Mononuclear cell (primary cell): ENCODE measurements around the gene FUCA1. TPM values are rescaled to one million over a fixed set of nuclear protein-coding genes. Genes with fewer than 3 reads are reported as not detected.
"Not testable (repeated sequence)": the region's sequence is repeated elsewhere in the genome, so short reads cannot be mapped to it uniquely, and the experiment has no call there.

Experiments
- H3K27me3 ChIP-seq: 2 replicates; pipeline ENCODE4 v1.6.0; 2011; ENCODE audit warnings: low read length, control low read depth; ENCODE audit not compliant: insufficient read depth
- H3K4me1 ChIP-seq: 2 replicates; pipeline ENCODE4 v1.5.1; 2011; ENCODE audit warnings: mild to moderate bottlenecking, low read length, control low read depth; ENCODE audit not compliant: insufficient read depth
- H3K4me3 ChIP-seq: 2 replicates; pipeline ENCODE4 v1.5.1; 2011; ENCODE audit warnings: mild to moderate bottlenecking, low read length, moderate library complexity
- H3K9me3 ChIP-seq: 2 replicates; pipeline ENCODE4 v1.5.1; 2011; ENCODE audit warnings: low read depth, mild to moderate bottlenecking, control low read depth, low read length
- total RNA-seq: library from RNA; depleted of rRNA; stranded (reverse); fragments of >200 nt; gene quantifications from one replicate; pipeline ENCODE4 v1.2.3, GENCODE V29; 2012

FUCA1 gene
- total RNA-seq, 1 donor = 8.8 TPM

DNA sequence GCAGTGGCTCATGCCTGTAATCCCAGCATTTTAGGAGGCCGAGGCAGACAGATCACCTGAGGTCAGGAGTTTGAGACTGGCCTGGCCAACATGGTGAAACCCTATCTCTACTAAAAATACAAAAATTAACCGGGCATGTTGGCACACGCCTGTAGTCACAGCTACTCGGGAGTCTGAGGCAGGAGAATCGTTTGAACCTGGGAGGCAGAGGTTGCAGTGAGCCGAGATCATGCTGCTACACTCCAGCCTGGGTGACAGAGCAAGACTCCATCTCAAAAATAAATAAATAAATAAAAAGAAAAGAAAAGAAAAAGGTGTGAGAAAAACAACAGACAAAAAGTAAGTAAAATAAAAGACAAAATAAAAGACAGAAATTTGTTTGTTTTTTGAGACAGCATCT, 33.9 kb downstream of the FUCA1 start:
- not testable (repeated sequence) for H3K4me1 ChIP-seq, H3K9me3 ChIP-seq, H3K4me3 ChIP-seq

DNA sequence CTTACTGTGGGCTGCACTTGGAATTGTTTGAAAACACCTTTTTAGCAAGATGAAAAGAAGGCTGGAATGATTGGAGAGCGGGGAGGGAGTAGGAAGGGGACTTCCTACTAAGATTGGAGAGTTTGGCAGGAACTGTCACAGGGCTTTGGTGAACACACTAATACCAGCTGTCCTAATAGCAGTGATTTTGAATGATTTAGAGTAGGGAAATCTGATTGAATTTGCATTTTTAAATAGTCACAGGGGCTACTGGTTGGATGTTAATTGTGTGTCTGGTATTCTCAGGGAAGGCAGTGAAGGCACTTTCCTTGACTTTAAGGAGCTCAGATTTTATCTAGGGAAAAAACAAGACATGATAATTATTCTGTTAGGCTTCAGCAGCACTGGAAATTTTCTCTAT, 40.4 kb downstream of the FUCA1 start:
- peaks cover 17% of the 10 kb centered on the region for H3K4me1 ChIP-seq
- no peaks in the 10 kb centered on the region for H3K9me3 ChIP-seq
- no peak overlapping the region for H3K4me3 ChIP-seq
- H3K27me3 ChIP-seq = no peaks in the 10 kb centered on the region

More for the DNA sequence above, 33.9 kb downstream of the FUCA1 start:
- H3K27me3 ChIP-seq = not testable (repeated sequence)

DNA sequence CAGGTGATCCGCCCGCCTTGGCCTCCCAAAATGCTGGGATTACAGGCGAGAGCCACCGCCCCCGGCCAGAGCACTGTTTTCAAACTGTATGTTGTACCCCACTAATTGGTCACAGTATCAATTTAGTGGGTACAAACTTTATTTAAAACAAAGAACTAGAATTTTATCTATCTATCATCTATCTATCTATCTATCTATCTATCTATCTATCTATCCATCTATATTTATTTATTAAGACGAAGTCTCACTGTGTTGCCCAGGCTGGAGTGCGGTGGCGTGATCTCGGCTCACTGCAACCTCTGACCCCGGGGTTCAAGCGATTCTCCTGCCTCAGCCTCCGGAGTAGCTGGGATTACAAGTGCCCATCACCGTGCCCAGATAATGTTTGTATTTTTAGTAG, 41.5 kb downstream of the FUCA1 start:
- H3K9me3 ChIP-seq, H3K27me3 ChIP-seq, H3K4me3 ChIP-seq: not testable (repeated sequence)
- H3K4me1 ChIP-seq = peaks cover 17% of the 10 kb centered on the region

DNA sequence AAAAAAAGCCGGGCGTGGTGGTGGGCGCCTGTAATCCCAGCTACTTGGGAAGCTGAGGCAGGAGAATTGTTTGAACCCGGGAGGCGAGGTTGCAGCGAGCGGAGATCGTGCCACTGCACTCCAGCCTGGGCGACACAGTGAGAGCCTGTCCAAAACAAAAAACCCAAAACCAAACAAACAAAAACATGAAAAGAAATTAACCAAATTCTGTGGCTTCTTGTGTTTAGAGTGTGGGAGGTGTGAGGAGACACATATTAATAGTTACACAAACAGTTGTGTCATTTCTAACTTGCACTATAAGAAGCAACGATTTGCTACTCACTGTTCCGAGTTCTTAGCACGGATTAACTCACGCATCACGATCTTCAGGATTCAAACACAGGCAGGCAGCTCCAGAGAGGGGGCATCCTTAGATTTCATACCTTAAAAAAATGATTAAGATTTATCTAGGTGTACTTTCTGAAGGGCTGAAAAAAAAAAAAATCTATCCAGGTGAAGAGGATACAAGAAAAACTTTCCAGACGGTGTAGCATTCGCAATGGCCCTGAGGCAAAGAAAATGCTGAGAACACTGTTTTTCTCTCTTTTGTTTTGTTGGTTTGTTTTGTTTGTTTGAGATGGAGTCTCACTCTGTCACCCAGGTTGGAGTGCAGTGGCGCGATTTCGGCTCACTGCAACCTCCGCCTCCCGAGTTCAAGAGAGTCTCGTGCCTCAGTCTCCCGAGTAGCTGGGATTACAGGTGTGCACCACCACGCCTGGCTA, 42.1 kb downstream of the FUCA1 start:
- no peaks in the 10 kb centered on the region for H3K27me3 ChIP-seq
- peaks cover 17% of the 10 kb centered on the region for H3K4me1 ChIP-seq
- H3K9me3 ChIP-seq = no peaks in the 10 kb centered on the region
- H3K4me3 ChIP-seq = peak overlapping the region; percentile 100

DNA sequence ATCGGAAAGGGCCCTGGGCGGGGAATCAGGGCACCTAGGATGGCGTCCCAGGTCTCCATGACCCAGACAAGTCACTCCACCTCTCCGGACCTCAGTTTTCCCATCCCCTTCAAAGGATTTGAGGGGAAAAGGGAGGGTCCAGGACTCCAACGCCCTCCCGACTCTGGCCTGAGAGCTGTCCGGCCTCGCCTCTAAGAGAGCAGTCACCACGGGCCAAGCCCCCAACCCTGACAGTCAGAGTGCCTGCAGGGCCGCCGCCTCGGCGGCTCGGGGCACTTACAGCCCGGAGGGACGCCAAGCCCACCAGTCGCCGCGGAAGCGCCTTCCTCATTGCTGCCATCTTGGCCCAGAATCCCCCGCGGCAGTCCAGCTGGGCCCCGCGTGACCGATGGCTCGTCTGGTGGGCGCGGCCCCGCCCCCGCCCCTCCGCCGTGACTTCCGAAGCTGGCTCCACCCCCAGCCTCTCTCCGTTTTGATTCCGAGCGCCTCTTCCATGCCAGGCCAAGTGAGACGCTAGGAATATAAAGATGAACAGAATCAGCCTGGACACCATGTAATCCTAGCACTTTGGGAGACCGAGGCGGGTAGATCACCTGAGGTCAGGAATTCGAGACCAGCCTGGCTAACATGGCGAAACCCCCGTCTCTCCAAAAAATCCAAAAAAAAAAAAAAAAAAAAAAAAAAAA, 42.9 kb downstream of the FUCA1 start, which contains the start of gene HMGCL:
Gene HMGCL, minus strand, starts transcription at position 354 of the 686 bp plus-strand sequence. Its CDS starts 14 bp downstream, at position 340.
- peaks cover 17% of the 10 kb centered on the region for H3K4me1 ChIP-seq
- no peaks in the 10 kb centered on the region for H3K27me3 ChIP-seq
- peak within 1 kb of the TSS; percentile 100 for H3K4me3 ChIP-seq
- H3K9me3 ChIP-seq = no peaks in the 10 kb centered on the region

DNA sequence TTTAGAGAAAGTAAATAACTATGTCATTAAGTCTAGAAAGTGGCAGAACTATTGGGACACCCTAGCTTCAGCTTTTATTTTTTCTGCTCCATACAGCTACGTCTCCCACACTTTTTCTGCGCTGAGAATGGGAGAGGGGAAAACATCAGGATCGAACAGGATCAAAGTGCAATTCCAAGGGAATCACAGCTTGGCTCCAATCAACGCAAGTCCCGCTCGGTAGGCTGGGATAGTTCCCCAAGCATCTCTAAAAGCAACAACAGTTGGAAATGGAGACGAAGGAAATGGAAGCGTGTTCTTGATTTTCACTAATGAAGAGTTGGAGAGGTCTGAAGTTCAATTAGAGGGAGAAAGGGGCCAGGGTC, 43.4 kb downstream of the FUCA1 start:
- Histone ChIP-seq H3K27me3 (no peaks in the 10 kb centered on the region), H3K4me3 (peak overlapping the region; percentile 100), H3K9me3 (no peaks in the 10 kb centered on the region), H3K4me1 (peaks cover 17% of the 10 kb centered on the region)

DNA sequence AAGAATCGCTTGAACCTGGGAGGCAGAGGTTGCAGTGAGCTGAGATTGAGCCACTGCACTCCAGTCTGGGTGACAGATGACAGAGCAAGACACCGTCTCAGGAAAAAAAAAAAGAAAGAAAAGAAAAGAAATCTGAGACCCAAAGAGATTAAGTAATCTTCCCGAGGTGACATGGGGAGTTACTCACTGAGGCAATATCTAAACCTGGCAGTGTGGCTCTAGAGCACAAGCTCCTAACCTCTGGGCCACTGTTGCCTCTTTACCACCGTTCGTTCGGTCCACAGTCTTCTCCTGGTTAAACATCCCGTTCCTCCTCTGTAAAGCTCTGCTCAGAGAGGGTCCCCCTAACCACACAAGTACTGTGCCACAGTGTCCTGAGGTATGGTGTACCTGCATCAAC, 44.3 kb downstream of the FUCA1 start:
- no peaks in the 10 kb centered on the region for H3K27me3 ChIP-seq
- H3K4me3 ChIP-seq = no peak overlapping the region
- peaks cover 17% of the 10 kb centered on the region for H3K4me1 ChIP-seq

DNA sequence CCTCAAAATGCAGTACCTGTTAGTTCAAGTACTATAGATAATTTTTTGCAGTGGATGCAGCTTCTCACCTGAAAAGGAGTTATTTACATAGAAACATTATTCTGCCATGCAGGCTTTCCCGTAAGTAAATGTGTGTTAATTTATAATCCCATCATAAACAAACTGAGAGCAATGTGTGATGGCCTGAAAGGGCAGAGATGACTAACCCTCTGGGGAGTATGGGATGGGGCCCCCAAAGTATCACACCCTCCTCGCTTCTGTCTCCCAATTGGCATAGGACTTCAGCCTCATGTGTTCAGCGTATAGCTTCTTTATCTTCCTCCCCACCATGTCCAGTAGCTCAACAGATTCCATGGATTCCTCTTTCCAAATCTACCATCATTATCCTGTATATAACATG, 50.5 kb downstream of the FUCA1 start:
- Histone ChIP-seq H3K4me1 (no peaks in the 10 kb centered on the region), H3K9me3 (no peaks in the 10 kb centered on the region), H3K4me3 (no peak overlapping the region), H3K27me3 (no peaks in the 10 kb centered on the region)

More for the DNA sequence above, 44.3 kb downstream of the FUCA1 start:
- no peaks in the 10 kb centered on the region for H3K9me3 ChIP-seq

DNA sequence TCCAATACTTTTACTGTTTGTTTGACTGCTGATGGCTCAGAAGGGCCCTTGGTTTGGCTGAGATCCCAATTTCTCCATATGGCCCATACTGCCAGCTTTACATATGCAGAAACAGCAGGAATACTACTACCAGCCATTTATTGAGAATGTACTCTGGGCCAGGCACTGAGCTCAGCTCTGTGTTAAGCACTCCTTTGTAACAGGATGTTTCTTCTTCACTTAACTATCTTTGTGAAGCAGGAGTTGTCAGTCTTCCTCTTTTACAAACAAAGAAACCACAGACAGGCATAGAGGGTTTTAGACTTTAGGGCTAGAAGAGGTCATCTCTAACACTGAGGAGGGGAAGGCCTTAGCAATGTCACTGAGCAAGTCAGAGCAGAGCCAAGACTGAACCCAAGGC, 51.2 kb downstream of the FUCA1 start:
- no peaks in the 10 kb centered on the region for H3K9me3 ChIP-seq

DNA sequence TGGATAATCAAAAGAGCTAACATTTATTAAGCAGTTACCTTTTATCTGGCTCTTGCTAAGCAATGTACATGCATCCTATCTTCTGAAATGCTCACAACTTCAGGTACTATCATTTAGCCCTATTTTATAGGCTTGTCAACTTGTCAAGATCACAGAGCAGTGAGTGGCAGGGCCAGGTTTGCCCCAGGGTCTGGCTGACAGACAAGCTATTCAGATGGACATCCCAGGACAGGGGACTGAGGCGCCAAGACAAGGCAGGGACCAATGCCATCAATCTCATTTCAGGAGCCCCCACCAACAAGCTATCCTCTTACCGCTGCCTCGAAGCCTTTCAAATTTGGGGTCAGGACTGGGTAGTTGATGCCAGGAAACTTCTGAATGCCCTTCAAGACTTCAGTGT, 51.7 kb downstream of the FUCA1 start:
- Histone ChIP-seq H3K27me3 (no peaks in the 10 kb centered on the region), H3K9me3 (no peaks in the 10 kb centered on the region), H3K4me3 (no peak overlapping the region), H3K4me1 (peaks cover 2% of the 10 kb centered on the region)

More for the DNA sequence above, 51.2 kb downstream of the FUCA1 start:
- no peaks in the 10 kb centered on the region for H3K27me3 ChIP-seq
- no peak overlapping the region for H3K4me3 ChIP-seq
- no peaks in the 10 kb centered on the region for H3K4me1 ChIP-seq

DNA sequence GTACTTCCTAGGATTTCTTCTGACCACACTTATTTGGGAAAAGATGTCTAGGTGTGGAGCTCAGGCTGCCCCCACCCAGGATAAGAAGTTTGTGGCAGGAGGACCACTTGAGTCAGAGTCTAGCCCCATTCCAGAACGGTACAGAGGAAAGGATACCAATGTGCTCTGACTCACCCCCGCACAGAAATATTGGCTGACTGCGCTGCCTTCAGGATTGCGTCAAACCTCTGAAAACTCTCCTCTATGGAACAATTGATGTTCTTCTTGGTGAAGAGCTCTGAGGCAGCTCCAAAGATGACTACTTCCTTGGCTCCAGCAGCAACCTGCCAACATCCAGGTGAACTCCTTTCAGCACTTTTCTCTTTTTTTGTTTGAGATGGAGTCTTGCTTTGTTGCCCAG, 54.1 kb downstream of the FUCA1 start:
- Histone ChIP-seq H3K9me3 (no peaks in the 10 kb centered on the region), H3K4me3 (no peak overlapping the region), H3K4me1 (peaks cover 23% of the 10 kb centered on the region), H3K27me3 (no peaks in the 10 kb centered on the region)

DNA sequence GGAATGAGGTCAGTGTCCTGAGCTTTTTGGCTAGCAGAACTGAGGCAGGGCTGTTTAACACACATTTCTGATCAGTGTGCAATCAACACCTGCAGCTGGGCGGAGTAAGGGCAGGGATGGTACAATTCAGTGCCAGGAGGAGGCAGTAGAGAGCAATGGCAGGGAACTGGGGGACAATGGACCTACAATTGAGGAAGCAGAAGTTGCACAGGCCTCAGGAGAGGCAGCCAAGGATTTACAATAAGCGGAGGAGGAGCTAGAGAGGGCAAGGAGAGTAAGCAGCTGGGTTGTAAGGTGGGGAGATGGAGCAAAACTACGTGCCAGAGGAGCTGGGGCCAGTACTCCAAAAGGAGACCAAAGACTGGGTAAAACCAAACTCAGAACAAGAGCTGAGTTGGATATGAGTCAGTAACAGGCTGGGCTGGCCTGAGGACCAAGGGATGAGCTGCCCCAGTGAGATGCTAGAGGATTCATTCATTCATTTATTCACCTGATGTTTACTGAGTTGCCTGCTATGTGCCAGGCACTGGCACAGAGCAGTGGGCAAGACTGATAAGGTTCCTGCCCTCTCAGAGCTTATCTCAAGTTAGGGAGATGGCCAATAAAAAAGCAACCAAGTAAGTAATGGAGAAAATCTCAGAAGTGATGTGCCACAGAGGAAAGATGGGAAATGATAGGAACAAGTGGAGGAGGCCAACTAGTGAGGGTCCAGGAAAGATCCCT, 57.1 kb downstream of the FUCA1 start:
- no peak overlapping the region for H3K4me3 ChIP-seq
- no peaks in the 10 kb centered on the region for H3K9me3 ChIP-seq
- no peaks in the 10 kb centered on the region for H3K27me3 ChIP-seq
- peaks cover 47% of the 10 kb centered on the region for H3K4me1 ChIP-seq

DNA sequence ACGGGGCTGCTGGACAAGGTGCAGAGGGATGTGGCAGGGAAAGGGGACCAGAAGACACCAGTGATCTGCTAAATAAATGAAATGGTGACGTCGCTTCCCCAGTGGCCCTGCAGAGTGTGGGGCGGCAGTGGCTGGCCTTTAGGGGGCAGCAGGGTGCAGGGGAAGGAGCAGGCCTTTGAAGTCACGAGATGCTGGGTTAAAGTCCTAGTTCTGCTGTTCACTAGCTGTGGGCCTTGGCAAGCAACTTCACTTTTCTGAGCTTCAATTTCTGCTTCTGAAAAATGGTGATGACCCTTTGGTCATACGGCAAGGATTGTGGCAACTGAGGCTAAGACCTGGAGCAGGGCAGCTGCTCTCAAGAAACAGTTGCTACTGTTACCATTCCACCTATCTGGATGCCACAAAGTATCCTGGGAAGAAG, 58.3 kb downstream of the FUCA1 start:
- Histone ChIP-seq H3K4me1 (peaks cover 55% of the 10 kb centered on the region), H3K27me3 (no peaks in the 10 kb centered on the region), H3K4me3 (no peak overlapping the region), H3K9me3 (no peaks in the 10 kb centered on the region)

DNA sequence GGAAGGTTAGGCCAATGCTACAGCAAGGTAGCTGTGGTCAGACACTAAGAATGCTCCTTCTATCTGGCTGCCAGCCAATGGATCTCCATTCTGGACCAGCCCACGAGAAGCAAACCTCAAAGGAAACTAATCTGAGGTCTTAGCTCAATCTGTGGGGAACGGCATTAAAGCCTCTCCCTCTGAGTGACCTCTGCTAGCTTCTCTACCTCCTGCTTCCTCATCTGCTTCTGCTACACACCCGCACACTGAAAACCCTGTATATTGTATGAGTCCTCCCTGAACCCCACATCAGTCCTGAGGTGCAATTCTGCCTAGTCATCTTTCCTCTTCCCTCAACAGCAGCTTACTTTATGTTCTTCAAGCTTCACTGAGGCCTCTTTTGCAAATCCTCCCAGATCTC, 60.6 kb downstream of the FUCA1 start:
- Histone ChIP-seq H3K9me3 (no peaks in the 10 kb centered on the region), H3K4me1 (peaks cover 63% of the 10 kb centered on the region), H3K27me3 (no peaks in the 10 kb centered on the region), H3K4me3 (no peak overlapping the region)

DNA sequence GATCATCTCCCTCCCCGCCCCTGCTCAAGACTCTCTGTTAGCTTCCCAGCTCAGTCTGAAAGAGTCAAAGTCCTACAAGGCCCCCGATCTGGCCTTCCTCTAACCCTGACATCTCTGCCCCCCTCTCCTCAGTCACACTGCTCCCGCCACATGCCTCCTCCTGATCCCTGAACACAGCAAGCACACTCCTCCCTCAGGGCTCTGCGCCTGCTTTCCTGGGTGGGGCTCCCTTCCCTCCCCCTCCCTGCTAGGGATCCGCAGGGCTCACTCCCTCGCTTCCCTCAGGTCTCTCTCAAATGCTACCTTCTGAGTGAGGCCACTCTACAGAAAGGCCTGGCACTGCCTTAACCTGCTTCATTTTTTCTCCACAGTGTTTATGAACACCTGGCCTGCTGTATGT, 61.8 kb downstream of the FUCA1 start:
- no peaks in the 10 kb centered on the region for H3K9me3 ChIP-seq
- H3K27me3 ChIP-seq = no peaks in the 10 kb centered on the region
- no peak overlapping the region for H3K4me3 ChIP-seq
- H3K4me1 ChIP-seq = peaks cover 67% of the 10 kb centered on the region
